A204.1 (cell line): ENCODE results near the gene RGS5.
"Not testable (repeated sequence)": the region's sequence is repeated elsewhere in the genome, so short reads cannot be mapped to it uniquely, and the experiment has no call there.

ENCODE experiments used
- FAIRE-seq: peaks from 2 replicates; lab custom pipeline; 2012; peaks lifted over from hg19 to GRCh38; lab: Jason Lieb, UNC

Gene RGS5, protein sequence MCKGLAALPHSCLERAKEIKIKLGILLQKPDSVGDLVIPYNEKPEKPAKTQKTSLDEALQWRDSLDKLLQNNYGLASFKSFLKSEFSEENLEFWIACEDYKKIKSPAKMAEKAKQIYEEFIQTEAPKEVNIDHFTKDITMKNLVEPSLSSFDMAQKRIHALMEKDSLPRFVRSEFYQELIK

DNA sequence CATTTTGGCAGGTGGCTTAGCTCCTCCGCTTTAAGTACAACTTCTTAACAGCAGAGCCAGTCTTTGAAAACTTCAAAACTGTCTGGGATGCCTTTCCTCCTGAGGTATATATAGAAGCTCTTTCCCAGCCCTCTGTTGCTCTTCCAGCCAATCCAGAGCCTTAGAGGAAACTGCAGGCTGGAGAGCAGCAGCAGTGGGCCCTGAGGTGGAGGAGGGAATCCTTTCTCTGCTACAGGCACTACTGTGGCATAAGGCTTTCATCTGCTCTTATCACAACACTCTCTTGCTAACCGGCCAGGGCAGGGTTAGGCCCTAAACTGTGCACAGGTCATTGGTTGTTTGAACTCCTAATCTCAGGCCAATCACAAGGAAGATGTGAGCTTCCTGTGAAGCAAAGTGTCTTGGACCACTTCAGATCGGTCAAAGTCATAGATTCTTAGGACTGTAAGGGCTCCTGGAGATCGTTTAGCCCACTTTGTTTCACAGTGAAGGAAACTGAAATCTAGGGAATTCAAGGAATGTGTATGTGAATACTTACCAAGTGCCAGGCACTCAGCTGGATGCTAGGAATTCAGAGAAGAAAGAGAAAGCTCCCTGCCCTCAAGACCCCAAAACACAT lies at the start of gene RGS5:
Gene RGS5 (minus strand): TSS at position 84 of the 619 bp plus-strand sequence. CDS start 81 bp downstream, at position 3.
- no peak for FAIRE-seq

DNA sequence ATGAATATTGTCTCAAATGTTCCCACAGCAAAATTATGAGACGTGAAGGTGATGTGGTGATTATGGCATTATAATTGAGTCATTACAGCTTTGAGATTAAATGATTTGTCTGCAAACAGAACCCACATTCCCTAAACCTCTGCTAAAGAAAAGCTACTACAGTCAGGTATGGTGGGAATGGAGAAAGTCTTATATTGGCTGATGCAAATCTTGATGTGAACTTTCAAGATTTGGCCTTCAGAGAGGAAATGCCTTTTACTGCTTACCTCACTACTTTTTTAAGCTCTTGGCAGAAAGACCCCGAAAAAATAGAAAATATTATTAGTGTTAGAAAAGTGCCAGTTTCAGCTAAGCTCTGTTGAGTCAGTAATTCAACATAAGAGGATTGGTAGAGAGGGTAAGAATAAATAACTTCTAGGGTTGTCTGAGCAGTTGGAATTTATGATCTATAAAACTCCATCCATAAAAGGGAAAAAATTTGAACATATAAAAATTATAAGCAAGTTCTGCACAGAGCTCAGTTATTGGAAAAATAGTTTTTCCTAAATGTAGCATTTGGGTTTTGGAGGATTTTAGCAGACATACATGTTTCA lies 47.8 kb upstream of the RGS5 start:
- FAIRE-seq: no peak

DNA sequence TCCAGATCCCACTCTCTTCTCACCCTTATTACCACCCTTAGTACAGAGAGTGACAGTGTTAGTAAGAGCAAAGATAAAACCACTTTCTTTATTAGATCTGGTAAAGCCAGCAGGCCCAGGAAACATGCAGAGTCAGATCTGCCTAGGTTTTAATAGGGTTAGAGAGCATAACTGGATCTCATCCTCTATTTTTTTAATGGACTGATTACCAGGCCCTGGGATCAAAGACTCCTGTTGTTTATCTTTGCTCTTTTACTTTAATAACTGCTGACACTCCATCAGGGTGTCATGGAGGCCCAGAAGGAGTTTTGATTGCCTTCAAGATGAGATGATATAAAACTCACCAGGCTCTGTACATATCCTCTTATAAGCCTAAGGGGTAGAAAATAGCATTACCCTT lies 45.3 kb upstream of the RGS5 start:
- FAIRE-seq: no peak

DNA sequence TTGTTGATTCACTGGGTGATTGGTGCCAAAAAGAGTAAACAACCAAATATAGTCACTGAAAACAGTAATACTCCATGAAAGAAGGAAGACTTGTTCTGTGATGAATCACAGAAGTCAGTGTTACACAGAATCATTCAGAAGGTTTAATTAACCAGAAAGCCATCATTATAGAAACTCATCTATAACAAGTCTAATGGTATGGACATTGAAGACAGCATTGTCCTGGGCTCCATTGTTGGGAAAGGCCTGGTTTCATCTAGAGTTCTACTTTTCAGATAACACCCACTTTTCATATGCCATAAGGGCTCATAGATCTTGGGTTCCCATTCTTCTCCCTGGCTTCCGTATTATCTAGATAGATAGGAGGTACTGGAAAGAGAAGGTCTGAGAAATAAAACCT lies 41.9 kb upstream of the RGS5 start:
- not testable (repeated sequence) for FAIRE-seq

DNA sequence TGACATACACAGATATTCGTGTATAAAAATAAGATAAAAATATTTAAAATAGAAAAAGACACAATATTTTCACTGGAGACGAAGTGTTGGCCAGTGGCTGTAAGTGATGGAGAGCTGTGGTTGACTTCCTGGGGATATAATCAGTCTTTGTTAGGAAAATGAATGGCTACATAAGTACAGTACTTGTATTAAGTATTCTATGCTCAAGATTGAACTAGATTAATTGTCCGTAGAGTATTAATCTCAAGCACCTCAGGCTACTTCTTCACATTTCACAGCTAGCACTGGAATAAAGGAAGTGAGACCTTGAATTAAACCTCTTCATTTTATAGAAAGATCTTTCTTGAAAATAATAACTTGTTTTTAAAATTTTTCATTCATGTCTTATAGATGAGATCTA lies 39.0 kb upstream of the RGS5 start:
- FAIRE-seq: peak; percentile 34

DNA sequence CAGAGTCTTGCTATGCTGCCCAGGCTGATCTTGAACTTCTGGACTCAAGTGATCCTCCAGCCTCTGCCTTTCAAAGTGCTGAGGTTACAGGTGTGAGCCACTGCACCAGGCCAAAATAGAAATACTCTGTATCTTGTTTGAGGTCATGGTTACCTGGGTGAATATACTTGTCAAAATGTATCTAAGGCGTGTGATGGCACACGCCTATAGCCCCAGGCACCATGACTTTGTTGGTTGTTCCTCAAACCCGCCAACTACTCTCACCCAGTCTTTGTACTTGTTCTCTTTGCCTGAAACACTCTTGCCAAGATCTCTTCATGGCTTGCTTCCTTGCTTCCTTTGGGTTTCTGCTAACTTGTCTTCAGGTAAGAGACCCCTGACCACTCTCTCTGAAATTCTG lies 38.0 kb upstream of the RGS5 start:
- no peak for FAIRE-seq

DNA sequence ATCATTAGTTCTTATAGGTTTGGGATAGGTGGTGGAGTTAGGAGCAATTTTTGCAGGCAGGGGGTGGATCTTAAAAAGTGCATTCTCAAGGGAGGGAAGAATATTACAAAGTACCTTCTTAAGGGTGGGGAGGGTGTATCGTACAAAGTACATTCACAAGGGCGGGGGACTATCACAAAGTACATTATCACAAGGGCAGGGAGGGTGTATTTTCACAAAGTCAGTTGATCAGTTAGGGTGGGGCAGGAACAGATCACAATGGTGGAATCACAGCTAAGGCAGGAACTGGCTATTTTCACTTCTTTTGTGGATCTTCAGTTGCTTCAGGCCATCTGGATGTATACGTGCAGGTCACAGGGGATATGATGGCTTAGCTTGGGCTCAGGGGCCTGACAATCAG lies 30.9 kb upstream of the RGS5 start:
- not testable (repeated sequence) for FAIRE-seq

DNA sequence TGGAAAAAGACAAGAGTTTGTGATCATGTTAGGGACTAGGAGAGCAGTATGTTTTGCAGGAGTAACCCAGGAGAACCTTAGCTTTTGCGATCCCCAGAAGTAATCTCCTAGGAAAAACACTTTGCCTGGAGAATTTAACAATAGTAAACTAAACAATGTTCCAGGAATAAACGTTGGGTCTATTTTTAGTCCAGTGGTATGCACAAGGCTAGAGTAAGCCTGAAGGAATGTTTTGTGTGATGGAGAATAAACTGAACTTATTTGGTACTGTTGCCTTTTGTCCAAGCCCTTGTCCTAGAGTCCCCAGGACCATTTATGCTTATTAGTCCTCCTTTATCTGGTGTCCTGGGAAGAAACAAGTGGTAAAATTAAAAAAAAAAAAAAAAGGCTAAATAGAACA lies 28.7 kb upstream of the RGS5 start:
- FAIRE-seq: no peak

DNA sequence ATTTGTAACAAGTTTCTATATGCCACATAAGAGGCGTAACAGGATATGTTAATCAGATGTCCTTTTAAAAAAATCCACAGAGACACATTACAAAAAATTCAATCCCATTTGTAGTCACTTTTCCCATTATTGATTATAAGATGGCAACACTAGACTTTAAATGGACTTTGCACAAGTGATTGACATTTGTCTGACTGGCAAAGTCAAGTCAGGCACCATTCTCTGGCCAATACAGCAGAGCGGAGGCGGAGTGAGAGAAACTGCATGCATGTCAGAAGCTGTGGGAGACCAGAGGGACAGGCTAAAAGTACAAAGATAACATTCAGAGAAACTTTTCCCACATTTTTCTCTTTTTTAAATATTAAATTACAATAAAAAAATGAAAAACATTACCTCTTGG lies 28.1 kb upstream of the RGS5 start:
- no peak for FAIRE-seq

DNA sequence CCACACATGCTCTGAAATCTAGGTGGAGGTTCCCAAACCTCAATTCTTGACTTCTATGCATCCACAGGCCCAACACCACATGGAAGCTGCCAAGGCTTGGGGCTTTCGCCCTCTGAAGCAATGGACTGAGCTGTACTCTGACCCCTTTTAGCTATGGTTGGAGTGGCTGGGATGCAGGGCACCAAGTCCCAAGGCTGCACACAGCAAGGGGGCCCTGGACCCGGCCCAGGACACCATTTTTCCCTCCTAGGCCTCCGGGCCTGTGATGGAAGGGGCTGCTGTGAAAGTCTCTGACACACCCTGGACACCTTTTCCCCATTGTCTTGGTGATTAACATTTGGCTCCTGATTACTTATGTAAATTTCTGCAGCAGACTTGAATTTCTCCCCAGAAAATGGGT lies 25.6 kb upstream of the RGS5 start:
- not testable (repeated sequence) for FAIRE-seq

DNA sequence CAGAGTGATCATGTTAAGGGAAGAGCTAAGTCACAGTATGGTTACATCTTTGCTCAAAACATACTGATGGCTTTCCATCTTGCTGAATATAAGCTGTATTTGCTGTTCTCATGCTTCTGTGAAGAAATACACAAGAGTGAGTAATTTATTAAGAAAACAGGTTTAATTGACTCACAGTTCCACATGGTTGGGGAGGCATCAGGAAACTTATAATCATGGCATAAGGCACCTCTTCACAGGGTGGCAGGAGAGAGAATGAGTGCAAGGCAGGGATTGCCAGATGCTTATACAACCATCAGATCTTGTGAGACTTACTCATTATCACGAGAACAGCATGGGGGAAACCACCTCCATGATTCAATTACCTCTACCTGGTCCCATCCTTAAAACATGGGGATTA lies 24.4 kb upstream of the RGS5 start:
- FAIRE-seq: no peak

DNA sequence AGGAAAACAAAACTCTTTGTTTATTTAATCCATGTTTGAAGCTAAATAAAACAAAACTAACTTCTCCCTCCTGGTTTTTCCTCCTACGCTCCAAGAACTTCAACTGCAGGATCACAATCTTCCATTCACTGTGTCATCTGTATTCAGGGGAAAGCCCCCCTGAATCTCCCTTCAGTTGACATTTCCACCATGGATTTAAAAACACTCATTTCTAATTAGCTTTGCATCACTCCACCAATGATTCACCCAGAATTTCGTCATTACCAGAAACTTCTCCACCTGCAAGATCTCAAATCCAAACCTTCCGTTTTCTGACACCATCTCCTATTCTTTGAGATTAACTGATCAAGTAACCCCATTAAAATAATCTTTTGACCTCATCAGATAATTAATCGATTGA lies 10.9 kb upstream of the RGS5 start:
- FAIRE-seq: no peak

DNA sequence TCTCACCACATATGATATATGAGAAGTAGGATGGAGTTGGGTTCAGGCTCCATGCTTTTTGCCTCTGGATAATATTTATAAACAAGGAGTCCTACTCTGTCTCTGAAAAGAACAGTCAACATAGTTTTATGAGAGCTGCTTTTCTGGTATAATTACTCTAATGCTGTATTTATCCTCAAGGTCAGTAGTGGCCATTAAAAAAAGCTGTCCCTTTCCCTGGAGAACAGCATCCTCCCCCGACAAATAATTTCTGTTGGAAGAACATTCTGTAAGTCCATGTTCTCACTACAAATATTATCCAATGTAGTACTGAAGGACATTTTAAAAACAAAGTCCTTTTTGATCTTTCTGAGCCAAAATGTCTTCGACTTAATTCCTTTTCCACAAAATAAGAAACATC lies 9.0 kb upstream of the RGS5 start:
- FAIRE-seq: no peak

DNA sequence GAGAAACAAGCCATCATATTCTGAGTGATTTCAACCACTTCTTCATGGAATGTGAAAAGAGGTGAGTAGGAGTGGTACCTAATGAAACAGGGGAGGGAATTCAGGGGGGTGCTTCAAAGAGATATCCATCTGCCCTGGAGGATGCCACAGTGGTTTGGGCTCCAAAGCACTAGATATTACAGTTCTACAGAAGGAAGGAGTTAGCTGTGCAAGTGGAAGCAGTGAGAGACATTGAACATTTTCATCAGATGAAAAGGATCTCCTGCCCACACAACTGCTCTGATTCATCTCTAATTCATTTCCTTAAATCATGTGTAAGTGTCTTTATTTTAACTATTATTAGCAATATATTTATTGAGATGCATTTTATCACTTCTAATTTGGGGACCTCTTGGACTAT lies 2.8 kb upstream of the RGS5 start:
- FAIRE-seq: no peak

DNA sequence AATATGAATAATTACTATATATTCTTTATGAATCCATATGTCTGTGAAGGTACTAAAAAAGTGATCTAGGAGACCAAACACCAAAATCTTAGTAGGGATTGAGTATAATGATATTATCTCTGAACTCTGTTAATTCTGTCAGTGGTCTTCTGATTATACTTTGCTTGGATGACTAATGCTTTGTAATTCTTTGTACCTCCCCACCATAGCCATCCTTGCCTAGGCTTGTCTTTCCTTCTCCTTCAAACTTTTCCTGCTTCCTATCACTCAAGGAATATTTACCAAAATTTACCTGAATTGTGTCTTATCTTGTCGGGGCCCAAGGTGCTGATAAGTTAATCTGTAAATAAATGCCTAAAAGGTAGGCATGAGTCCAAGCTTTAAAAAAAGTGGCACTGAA lies 845 bp upstream of the RGS5 start:
- FAIRE-seq: no peak

DNA sequence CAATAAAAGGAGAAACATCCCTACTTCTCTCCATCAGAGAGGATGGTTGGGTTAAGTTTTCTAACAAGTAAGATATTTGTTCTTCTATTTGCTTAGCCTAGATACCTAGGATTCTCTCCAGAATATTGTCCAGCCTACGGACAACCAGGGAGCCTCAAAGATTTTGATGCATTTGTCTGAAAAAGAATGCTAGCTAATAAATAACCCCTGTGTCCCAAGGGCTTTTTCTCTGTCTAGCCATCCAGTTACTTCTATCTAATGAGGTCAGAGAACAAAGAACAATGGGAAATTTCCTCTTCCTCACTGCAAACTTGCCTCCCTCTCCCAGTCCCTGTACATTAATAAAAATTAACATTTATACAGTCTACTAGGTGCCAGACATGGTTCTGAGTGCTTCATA lies 810 bp downstream of the RGS5 start:
- no peak for FAIRE-seq

DNA sequence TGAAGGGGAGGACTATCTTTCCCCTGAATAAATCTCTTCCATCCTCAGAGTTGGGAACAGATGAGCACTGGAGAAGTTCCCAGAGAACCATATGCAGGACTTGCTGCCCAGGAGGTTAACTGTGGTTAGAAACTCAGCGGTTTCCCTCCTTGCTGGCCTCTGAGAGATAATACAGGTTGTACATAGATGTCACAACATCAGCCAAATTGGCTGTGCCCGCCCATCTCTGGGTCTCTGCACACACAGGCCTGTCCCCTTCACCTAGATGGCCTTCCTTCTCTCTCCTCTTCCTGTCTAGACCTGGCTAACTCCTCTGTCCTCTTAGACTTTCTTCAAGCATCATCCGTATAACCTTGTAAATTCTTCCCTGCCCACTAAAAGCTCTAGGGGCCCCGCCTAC lies 5.7 kb downstream of the RGS5 start:
- no peak for FAIRE-seq

DNA sequence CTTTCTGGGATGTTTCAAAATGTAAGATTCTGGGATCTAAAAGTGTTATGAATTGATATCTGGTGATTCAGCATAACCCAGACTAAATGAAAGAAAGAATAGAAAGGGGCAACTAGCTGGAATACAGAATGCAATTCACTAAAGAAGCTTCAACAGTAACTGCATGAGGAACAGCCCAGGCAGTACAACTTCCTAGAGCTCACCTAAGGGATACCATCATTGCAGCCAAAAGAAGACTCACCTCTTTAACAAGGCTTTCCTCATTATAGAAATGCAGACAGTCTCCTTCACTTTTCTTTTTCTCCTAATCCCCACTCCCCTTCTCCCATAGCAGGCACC lies 6.3 kb downstream of the RGS5 start:
- FAIRE-seq: no peak

DNA sequence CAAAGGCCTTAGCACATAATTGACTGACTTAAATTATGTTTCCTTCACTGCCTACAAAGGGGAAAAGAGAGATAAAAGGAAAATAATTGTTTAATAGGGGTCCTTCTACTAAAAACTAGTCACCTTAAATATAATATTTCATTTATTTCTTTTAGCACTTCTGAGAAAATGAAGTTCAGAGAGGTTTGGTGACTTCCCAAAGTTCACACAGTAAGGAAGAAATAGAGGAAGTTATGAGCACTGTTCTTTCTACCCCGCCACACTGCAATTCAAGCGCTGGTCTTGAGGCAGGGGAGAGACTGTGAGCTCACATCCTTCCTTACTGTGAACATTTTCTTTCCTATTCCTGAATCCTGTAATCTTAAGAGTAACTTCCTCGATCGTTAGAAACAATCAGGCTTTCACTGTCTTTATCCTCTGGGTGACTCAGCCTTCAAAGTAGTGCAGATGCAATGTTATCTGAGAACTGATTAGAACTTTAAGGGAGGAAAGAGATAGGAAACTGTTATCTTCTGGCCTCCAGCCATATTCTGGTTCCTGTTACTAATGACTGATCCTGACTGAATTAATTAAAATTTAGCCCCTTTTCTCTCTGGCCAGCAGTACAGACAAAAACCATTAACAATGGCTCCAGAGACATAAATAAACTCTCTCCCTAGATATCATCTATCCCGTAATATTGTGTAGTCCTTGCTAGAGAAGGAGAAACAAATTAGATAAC lies 6.8 kb downstream of the RGS5 start:
- FAIRE-seq: no peak

DNA sequence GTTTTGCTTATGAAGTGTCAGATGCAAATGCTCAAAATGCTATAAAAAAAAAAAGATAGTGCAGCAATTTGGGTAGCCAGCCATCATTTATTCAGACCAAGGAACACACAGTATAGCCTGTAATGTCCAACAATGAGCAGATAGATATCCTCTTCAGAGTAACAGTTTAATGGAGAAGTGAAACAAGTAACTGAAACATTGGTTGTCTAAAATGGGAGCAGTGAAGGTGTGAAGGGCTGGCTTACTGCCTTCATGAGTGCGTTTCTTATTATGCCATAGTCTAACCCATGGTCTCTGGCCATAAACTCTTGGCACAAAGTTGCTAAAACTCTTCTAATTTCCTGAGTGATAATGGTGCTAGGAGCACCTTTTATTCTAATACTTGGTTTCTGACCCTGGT lies 11.4 kb downstream of the RGS5 start:
- FAIRE-seq: no peak

DNA sequence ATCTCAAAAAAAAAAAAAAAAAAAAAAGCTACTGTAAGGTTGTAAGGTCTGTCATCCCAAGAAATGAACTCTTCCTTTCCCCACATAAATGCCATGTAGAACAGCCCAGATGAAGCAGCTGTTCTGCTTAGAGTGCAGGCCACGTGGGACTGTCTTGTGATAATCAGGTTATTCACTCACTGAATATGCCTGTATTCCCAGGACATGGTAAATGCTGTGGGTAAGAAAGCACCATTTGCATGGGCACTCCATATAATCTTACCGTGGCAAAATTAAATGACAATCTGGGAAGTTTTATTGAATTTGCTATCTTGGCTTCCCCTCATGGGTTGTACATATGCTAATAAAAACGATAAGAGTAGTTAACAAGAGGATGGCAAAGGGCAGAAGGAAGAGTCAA lies 13.8 kb downstream of the RGS5 start:
- no peak for FAIRE-seq

DNA sequence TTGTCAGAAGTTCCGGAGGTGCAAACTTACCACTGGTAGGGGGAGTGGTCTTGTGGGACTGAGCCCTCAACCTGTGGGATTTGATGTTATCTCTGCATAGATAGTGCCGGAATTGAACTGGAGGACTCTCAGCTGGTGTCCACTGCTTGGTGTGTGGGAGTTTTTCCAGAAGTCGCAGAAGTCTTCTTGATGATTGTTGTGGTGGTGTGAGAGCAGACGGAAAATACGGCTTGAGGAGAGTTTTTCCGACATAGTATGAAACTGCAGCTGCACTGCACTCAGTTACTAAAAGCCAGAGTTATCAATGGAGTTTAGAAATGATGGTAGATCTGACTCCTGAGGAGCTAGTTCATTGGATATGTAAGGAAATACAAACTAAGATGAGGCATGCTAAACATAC lies 14.9 kb downstream of the RGS5 start:
- no peak for FAIRE-seq

DNA sequence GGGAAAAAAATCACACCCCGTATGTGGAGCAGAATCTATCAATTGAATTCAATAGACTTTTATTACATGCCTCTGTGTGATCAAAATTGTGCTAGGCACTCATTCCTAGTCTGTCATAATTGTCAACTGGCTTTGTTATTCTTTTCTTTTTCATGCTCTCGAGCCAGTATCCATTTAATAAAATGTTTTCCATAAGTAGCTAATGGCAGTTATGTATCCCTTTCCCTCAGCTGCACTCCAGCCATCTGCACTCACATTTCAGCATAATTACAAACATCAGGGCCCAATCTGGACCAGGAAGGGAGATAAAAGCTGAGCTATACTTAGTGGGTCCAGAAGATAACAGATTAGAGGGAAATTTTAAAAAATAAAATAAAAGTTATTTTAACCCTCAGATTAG lies 15.9 kb downstream of the RGS5 start:
- no peak for FAIRE-seq
